Smooth muscle cell (in vitro differentiated cells): ENCODE results near the gene FBXO7. TPM values are rescaled to one million over a fixed set of nuclear protein-coding genes. Genes with fewer than 3 reads are reported as not detected.

ENCODE experiments used
- DNase-seq: peaks from one replicate; lab custom pipeline; 2025; ENCODE audit not compliant: unreplicated experiment; lab: John Stamatoyannopoulos, UW
- H2AFZ ChIP-seq: fragments of 200-600 bp; sonication (generic); 2 replicates; pipeline ENCODE4 v1.6.0; 2016; ENCODE audit warnings: antibody characterized with exemption, low read depth, mild to moderate bottlenecking
- H3F3A ChIP-seq: fragments of 200-600 bp; sonication (generic); 2 replicates; pipeline ENCODE4 v1.6.0; 2017; ENCODE audit warnings: antibody characterized with exemption, low read depth
- H3K27ac ChIP-seq: fragments of 200-600 bp; sonication (generic); 2 replicates; pipeline ENCODE4 v1.5.1; 2016; ENCODE audit warnings: low read depth, mild to moderate bottlenecking
- H3K27me3 ChIP-seq: fragments of 200-600 bp; sonication (generic); 2 replicates; pipeline ENCODE4 v1.6.1; 2016; ENCODE audit warnings: low read depth, mild to moderate bottlenecking
- H3K36me3 ChIP-seq: fragments of 200-600 bp; sonication (generic); 2 replicates; pipeline ENCODE4 v1.5.1; 2016; ENCODE audit warnings: low read depth
- H3K4me1 ChIP-seq: fragments of 200-600 bp; sonication (generic); 2 replicates; pipeline ENCODE4 v1.5.1; 2016; ENCODE audit warnings: low read depth
- H3K4me2 ChIP-seq: fragments of 200-600 bp; sonication (generic); 2 replicates; pipeline ENCODE4 v1.6.0; 2016; ENCODE audit warnings: mild to moderate bottlenecking
- H3K4me3 ChIP-seq: fragments of 200-600 bp; sonication (generic); 2 replicates; pipeline ENCODE4 v1.5.1; 2016; ENCODE audit warnings: mild to moderate bottlenecking
- H3K79me2 ChIP-seq: fragments of 200-600 bp; sonication (generic); 2 replicates; pipeline ENCODE4 v1.6.0; 2016; ENCODE audit warnings: low read depth, mild to moderate bottlenecking
- H3K9ac ChIP-seq: fragments of 200-600 bp; sonication (generic); 2 replicates; pipeline ENCODE4 v1.6.0; 2016; ENCODE audit warnings: low read depth
- H3K9me3 ChIP-seq: fragments of 200-600 bp; sonication (generic); replicated peaks from 2 replicates; pipeline ENCODE4 v1.5.1; 2016; ENCODE audit warnings: low read depth
- H4K20me1 ChIP-seq: fragments of 200-600 bp; sonication (generic); 2 replicates; pipeline ENCODE4 v1.6.0; 2016; ENCODE audit warnings: low read depth
- CTCF ChIP-seq: fragments of 200-600 bp; sonication (generic); IDR thresholded peaks from 2 replicates; pipeline ENCODE4 v1.5.1; 2017; ENCODE audit warnings: borderline replicate concordance, mild to moderate bottlenecking, antibody characterized with exemption; ENCODE audit not compliant: insufficient read depth, poor library complexity, severe bottlenecking
- WGBS: methylation state at CpG from one replicate; pipeline ENCODE4 v1.1.7; 2016; ENCODE audit warnings: low lambda C conversion rate; 5-methylcytosine and 5-hydroxymethylcytosine counted together
- polyA plus RNA-seq: library from polyadenylated mRNA; unstranded; fragments of >200 nt; fragmentation: Nextera tagmentation; extraction: Ambion mirVana; gene quantifications from 2 replicates; pipeline ENCODE4 v1.2.1, GENCODE V29; 2016
- total RNA-seq: library from RNA; depleted of rRNA; stranded (reverse); fragments of >200 nt; gene quantifications from 2 replicates; pipeline ENCODE4 v1.2.3, GENCODE V29; 2014

FBXO7 gene
- total and polyA plus RNA-seq, 2 experiments from 2014 or later: 126 to 149 TPM

DNA sequence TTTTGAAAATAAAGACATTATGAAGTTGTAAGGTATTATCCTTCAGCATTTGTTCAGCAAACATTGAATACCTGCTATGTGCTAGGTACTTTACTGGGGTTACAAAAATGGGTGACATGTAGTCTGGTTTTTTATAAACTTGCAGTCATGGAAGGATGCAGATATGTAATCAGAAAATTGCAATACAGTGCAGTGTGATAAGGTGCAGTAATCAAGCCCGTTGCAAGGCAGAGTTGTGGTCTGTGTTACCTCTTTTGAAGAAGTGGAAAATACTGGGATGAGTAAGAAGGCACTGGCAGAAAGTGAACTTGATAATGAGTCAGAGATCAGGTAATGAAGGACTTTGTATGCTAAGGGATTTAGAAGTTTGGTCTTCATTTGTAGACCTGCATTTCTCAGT is 8.1 kb downstream of the FBXO7 start:
- Histone ChIP-seq H3F3A (no peaks in the 10 kb centered on the region), H2AFZ (no peak overlapping the region), H3K4me3 (no peak overlapping the region), H3K4me2 (no peak overlapping the region), H3K9ac (no peak overlapping the region), H3K27ac (no peak overlapping the region), H3K9me3 (no peaks in the 10 kb centered on the region), H4K20me1 (peaks cover 100% of the 10 kb centered on the region), H3K79me2 (peaks cover 96% of the 10 kb centered on the region), H3K36me3 (peaks cover 23% of the 10 kb centered on the region), H3K27me3 (no peaks in the 10 kb centered on the region), H3K4me1 (no peaks in the 10 kb centered on the region)
- TF ChIP-seq CTCF: no peak
- 59% methylated on average over 1 of the region's 1 CpG for WGBS
- no peak for DNase-seq

DNA sequence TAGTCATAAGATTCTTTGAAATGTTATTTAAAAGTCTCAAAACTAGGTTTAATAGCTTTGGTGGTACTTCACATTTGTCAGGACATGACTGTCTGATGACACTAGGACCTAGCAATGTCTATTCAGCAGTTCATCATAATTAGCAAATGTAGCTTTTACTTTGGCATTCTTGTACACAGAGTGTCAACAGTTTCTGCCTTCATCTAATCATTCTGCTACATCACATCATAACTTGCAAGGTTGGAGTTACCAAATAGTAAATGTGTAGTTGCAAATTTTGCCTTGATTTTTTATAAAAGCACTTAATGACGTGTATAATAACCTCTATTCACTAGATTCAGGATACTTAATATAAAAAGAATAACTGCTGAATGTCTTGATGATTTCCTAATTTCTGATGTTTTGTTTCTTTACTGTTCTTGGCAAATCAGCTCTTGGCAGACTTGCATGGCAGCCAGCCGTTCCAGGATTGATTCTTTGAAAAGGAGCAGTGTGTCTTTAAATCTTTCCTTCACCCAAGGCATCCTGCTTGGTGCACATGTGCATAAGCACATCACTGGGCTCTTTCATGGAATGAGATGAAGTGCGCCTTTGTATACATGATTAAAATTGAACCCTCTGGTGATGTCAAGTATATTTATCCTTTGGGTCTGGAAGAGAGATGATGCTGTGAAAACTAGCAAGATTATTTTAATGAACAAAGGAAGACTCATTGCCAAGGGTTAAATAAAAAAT is 12.2 kb downstream of the FBXO7 start:
- no peak for DNase-seq
- Histone ChIP-seq H4K20me1 (peaks cover 97% of the 10 kb centered on the region), H3K36me3 (peaks cover 43% of the 10 kb centered on the region), H3F3A (peaks cover 3% of the 10 kb centered on the region), H3K79me2 (peaks cover 64% of the 10 kb centered on the region), H3K9me3 (no peaks in the 10 kb centered on the region), H3K4me1 (no peaks in the 10 kb centered on the region), H3K4me2 (no peak overlapping the region), H3K9ac (no peak overlapping the region), H3K27ac (no peak overlapping the region), H3K27me3 (no peaks in the 10 kb centered on the region), H2AFZ (no peak overlapping the region), H3K4me3 (no peak overlapping the region)
- no peak for TF ChIP-seq CTCF
- WGBS: 66% methylated on average over 3 of the region's 3 CpGs

GRCh38 chr22:32487461-32487860 is 12.8 kb downstream of the FBXO7 start:
- Histone ChIP-seq H4K20me1 (peaks cover 96% of the 10 kb centered on the region), H3K79me2 (peaks cover 59% of the 10 kb centered on the region), H3K4me2 (no peak overlapping the region), H3K4me1 (no peaks in the 10 kb centered on the region), H2AFZ (no peak overlapping the region), H3K36me3 (peaks cover 46% of the 10 kb centered on the region), H3K27me3 (no peaks in the 10 kb centered on the region), H3K9me3 (no peaks in the 10 kb centered on the region), H3K27ac (no peak overlapping the region), H3K4me3 (no peak overlapping the region), H3F3A (peaks cover 3% of the 10 kb centered on the region), H3K9ac (no peak overlapping the region)
- DNase-seq: no peak
- TF ChIP-seq CTCF: no peak
- 97% methylated on average over 1 of the region's 1 CpG for WGBS

- Histone ChIP-seq H4K20me1 (peaks cover 82% of the 10 kb centered on the region), H3K4me3 (no peak overlapping the region), H3K36me3 (peaks cover 59% of the 10 kb centered on the region), H3K27ac (no peak overlapping the region), H2AFZ (no peak overlapping the region), H3K9ac (no peak overlapping the region), H3K79me2 (peaks cover 41% of the 10 kb centered on the region), H3K4me1 (no peaks in the 10 kb centered on the region), H3K27me3 (no peaks in the 10 kb centered on the region), H3F3A (peaks cover 3% of the 10 kb centered on the region), H3K4me2 (no peak overlapping the region), H3K9me3 (no peaks in the 10 kb centered on the region)
- no peak for DNase-seq
- WGBS: 95% methylated on average over 2 of the region's 2 CpGs
- no peak for TF ChIP-seq CTCF
These were observed 14.8 kb downstream of the FBXO7 start for GRCh38 chr22:32489377-32489776.
